GM18909 (cell line): ENCODE results near the gene FKTN.
"Not testable (repeated sequence)": the region's sequence is repeated elsewhere in the genome, so short reads cannot be mapped to it uniquely, and the experiment has no call there.

ENCODE experiments used
- ATAC-seq: cut with Tn5 transposase; IDR thresholded peaks from one replicate; pipeline ENCODE4 v1.9.1; 2021; ENCODE audit warnings: mild to moderate bottlenecking; ENCODE audit not compliant: unreplicated experiment, poor library complexity

The FKTN gene

GRCh38 chr9:105557804-105558610 lies at the start of gene FKTN:
Gene FKTN (plus strand): TSS chr9:105558131. CDS start chr9:105575033, 16,902 bp downstream.
- peak; percentile 96 for ATAC-seq

- ATAC-seq = no peak
These were observed 49.4 kb upstream of the FKTN start for GRCh38 chr9:105508530-105508929.

- ATAC-seq = peak; percentile 73
These were observed 47.9 kb upstream of the FKTN start for GRCh38 chr9:105510024-105510423.

- no peak for ATAC-seq
These were observed 46.5 kb upstream of the FKTN start for GRCh38 chr9:105511446-105511845.

- no peak for ATAC-seq
These were observed 42.0 kb upstream of the FKTN start for GRCh38 chr9:105515811-105516413.

- peak; percentile 80 for ATAC-seq
These were observed 38.1 kb upstream of the FKTN start for GRCh38 chr9:105519710-105520369.

- ATAC-seq = not testable (repeated sequence)
These were observed 36.9 kb upstream of the FKTN start for GRCh38 chr9:105520992-105521391.

- peak; percentile 88 for ATAC-seq
These were observed 35.1 kb upstream of the FKTN start for GRCh38 chr9:105522618-105523385.

GRCh38 chr9:105531530-105531929 lies 26.4 kb upstream of the FKTN start:
- ATAC-seq = no peak

GRCh38 chr9:105535920-105536668 lies 21.8 kb upstream of the FKTN start:
- peak; percentile 63 for ATAC-seq

GRCh38 chr9:105539452-105539851 lies 18.5 kb upstream of the FKTN start:
- ATAC-seq = no peak

- peak; percentile 95 for ATAC-seq
These were observed 16.1 kb upstream of the FKTN start for GRCh38 chr9:105541838-105542237.

GRCh38 chr9:105554042-105554441 lies 3.9 kb upstream of the FKTN start:
- no peak for ATAC-seq

- ATAC-seq = no peak
These were observed 14.5 kb downstream of the FKTN start for GRCh38 chr9:105572455-105572854.

GRCh38 chr9:105579952-105580351 lies 22.0 kb downstream of the FKTN start:
- ATAC-seq = not testable (repeated sequence)

- ATAC-seq = not testable (repeated sequence)
These were observed 23.6 kb downstream of the FKTN start for GRCh38 chr9:105581550-105581949.

- ATAC-seq = no peak
These were observed 35.2 kb downstream of the FKTN start for GRCh38 chr9:105593145-105593544.

- ATAC-seq = peak; percentile 84
These were observed 51.0 kb downstream of the FKTN start for GRCh38 chr9:105608721-105609598.

GRCh38 chr9:105621001-105621400 lies 63.1 kb downstream of the FKTN start:
- no peak for ATAC-seq
